Neural cell (in vitro differentiated cells): Measurements from ENCODE around the gene LZTR1.

Experiments used
- CTCF ChIP-seq: fragments of 450-650 bp; IDR thresholded peaks from 2 replicates; pipeline ENCODE4 v1.5.1; 2014; ENCODE audit warnings: antibody characterized with exemption, mild to moderate bottlenecking, moderate library complexity; ENCODE audit not compliant: poor library complexity, severe bottlenecking
- EZH2 ChIP-seq: fragments of 200-600, 300-800 bp; shearing (Covaris generic), sonication (generic); IDR thresholded peaks from 2 replicates; pipeline ENCODE4 v1.6.1; 2014; ENCODE audit warnings: antibody characterized with exemption, low read length, borderline replicate concordance, mild to moderate bottlenecking; ENCODE audit not compliant: insufficient read depth, poor library complexity, severe bottlenecking
- POLR2AphosphoS5 ChIP-seq: IDR thresholded peaks from 2 replicates; pipeline ENCODE4 v1.6.1; 2012
- REST ChIP-seq: IDR thresholded peaks from 2 replicates; pipeline ENCODE4 v1.6.1; 2012; ENCODE audit warnings: borderline replicate concordance

GRCh38 chr22:21033895-21034294 is 51.8 kb downstream of the LZTR1 start:
- no peak for TF ChIP-seq EZH2
- TF ChIP-seq REST, result no peak
- no peak for TF ChIP-seq CTCF
- no peak for TF ChIP-seq POLR2AphosphoS5
